ENCODE data around the gene TSHZ2.

DNA sequence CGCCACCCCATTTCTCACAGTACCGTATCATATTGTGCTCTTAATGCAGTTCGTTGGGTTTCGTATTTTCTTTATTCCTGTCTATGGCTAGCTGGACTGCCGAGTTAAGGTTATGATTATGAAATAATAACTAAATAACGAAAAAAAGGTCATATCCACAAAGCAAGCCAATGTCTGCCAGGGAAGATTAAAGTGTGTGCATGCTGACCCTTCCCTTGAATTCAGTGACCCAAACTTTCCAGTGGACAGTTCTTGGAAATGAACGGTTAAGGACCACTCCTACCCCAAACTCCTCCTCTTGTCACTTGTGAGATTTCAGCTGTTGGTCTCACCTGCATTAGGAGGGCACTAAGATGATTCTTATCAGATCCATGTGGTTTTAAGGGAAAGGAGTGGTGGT is 449.9 kb downstream of the TSHZ2 start:
- TF ChIP-seq GATA2 (IDR thresholded peaks at IDR 0.05; ENCODE audit: low read depth, low read length) = no peak
- TF ChIP-seq GATA3 (IDR thresholded peaks at IDR 0.05; ENCODE audit: low read depth, low read length) = no peak
